Activated gamma-delta T cell treated with Interleukin-2 at 50 U/mL for 16 hours (primary cell): ENCODE measurements around the gene TENM3.

Experiments
- DNase-seq: peaks from one replicate; pipeline ENCODE4 v3.0.0-alpha.2; 2020

Gene TENM3

GRCh38 chr4:182828360-182829025, 585.3 kb downstream of the TENM3 start:
- no peak for DNase-seq

- DNase-seq: no peak
Measured at GRCh38 chr4:182829196-182829595, 586.0 kb downstream of the TENM3 start.

GRCh38 chr4:182831376-182831775, 588.2 kb downstream of the TENM3 start:
- no peak for DNase-seq

- no peak for DNase-seq
Measured at GRCh38 chr4:182832352-182833120, 589.3 kb downstream of the TENM3 start.

GRCh38 chr4:182835006-182835740, 592.0 kb downstream of the TENM3 start:
- no peak for DNase-seq

GRCh38 chr4:182837831-182838230, 594.6 kb downstream of the TENM3 start:
- no peak for DNase-seq

- DNase-seq: no peak
Measured at GRCh38 chr4:182838535-182838934, 595.3 kb downstream of the TENM3 start.

GRCh38 chr4:182839256-182839655, 596.1 kb downstream of the TENM3 start:
- DNase-seq: no peak

GRCh38 chr4:182840108-182840507, 596.9 kb downstream of the TENM3 start:
- no peak for DNase-seq

GRCh38 chr4:182842104-182842600, 599.0 kb downstream of the TENM3 start:
- DNase-seq: no peak

GRCh38 chr4:182842759-182843390, 599.7 kb downstream of the TENM3 start:
- no peak for DNase-seq

GRCh38 chr4:182843808-182844325, 600.7 kb downstream of the TENM3 start:
- no peak for DNase-seq

- DNase-seq: no peak
Measured at GRCh38 chr4:182845618-182846017, 602.4 kb downstream of the TENM3 start.

- no peak for DNase-seq
Measured at GRCh38 chr4:182846036-182846435, 602.8 kb downstream of the TENM3 start.

GRCh38 chr4:182847576-182848450, 604.6 kb downstream of the TENM3 start:
- DNase-seq: no peak

GRCh38 chr4:182848685-182849084, 605.5 kb downstream of the TENM3 start:
- no peak for DNase-seq
